Activated T-helper 1 cell treated with anti-CD3 and anti-CD28 coated beads, Interleukin-2, amount 50 U/mL, for 16 hours (primary cell): ENCODE measurements around the gene GDF7.

Source experiments
- DNase-seq, 2 donors: peaks; one replicate each; pipeline ENCODE4 v3.0.0-alpha.2; 2020; ENCODE audit warnings: low read depth in 1 of 2, low spot score in 1 of 2

Gene GDF7

GRCh38 chr2:20643060-20643459 lies 23.9 kb upstream of the GDF7 start:
- DNase-seq: no peak

- no peak for DNase-seq
These were observed 23.1 kb upstream of the GDF7 start for GRCh38 chr2:20643826-20644225.

DNA sequence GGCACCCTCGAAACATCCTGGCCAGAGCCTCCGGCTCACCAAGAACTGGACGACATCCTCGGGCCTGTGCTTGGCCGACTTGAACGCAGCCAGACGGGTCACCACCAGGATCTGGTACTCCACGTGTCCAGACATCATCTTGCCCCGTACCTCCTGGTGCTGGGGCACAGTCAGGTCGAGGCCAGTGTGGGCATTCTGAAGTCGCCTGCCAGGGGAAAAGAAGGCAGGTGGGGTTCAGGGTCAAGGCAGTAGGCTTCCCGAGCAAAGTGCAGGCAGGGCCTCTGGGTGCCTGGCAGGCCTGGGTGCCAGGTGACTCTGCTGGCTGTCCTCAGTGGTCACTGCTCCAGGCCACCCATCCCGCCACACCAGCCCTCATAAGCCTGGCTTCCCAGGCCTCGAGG lies 21.6 kb upstream of the GDF7 start:
- no peak for DNase-seq

DNA sequence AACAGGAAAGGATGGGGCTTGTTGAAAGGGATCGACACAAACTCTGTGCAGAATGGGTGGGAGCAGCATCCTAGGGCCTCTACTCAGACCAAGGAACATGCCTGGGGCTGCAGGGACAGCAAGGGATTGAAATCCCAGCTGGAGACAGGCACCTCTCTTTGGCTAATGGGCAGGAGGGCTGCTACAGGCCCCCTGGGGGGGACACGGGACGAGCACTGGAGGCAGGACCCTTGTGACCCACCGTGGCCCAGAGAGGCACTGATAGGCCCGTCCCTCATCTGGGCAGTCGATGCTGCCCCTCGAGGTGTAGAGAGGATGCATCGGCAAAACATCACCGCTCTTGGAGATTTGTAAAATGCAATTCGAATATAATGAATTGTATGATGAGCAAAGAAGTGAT lies 21.2 kb upstream of the GDF7 start:
- DNase-seq: no peak

DNA sequence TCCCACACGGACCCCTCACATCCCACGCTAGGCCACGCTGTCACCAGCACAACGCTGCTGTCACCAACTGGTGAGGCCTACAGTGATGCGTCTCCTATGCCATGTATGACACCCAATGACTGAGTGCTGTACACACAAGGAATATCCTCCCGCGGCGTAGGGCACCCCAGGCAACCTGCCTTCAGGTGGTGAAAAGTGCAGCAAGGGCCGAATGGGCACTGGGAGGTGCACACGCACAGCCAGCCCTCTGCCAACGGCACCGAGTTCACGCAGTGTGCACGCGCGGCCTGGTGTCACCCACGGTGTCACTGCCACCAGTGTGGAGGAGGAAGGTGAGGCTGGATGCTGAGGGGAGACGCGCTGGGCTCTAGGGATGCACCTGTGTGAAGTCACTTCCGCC lies 20.5 kb upstream of the GDF7 start:
- no peak for DNase-seq

- DNase-seq: no peak
These were observed 19.7 kb upstream of the GDF7 start for GRCh38 chr2:20647211-20647610.

DNA sequence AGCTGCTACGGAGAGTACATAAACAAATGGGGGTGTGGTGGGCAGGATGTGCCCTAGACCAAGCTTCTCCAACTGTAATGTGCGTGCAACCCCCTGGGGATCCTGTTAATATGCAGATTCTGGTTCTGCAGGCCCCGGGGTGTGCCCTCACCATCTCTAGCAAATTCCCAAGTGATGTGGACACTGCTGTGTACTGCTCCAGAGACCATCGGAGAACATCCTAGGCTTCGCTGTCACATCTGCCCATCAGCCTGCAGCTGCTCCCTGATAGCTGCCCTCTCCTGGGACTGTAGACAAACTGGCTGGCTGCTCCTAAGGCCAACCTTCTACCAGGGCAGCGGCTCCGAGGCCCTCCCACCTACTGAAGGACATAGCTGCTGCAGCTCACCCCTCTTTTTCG lies 19.2 kb upstream of the GDF7 start:
- DNase-seq: no peak

- no peak for DNase-seq
These were observed 18.7 kb upstream of the GDF7 start for GRCh38 chr2:20648206-20648605.

GRCh38 chr2:20648831-20649230 lies 18.1 kb upstream of the GDF7 start:
- DNase-seq: no peak

GRCh38 chr2:20649576-20649975 lies 17.4 kb upstream of the GDF7 start:
- no peak for DNase-seq

DNA sequence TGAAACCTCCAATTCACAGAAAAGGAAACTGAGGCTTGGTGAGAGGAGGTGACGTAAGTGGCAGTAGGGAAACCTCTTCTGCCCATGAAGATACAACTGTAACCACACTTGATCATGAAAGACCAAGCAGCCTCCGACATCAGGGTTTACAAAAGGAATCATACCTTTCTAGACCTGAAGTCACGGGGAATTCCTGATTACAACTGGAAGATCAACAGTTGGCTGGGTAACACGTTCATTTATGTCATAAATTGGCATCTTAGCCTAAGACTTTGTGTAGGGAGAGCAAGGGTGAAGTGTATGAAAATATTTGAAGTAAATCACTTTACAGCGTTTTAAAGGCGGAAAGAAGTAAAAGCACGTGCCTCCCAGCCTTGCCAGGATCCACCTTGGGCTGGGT lies 17.0 kb upstream of the GDF7 start:
- no peak for DNase-seq

DNA sequence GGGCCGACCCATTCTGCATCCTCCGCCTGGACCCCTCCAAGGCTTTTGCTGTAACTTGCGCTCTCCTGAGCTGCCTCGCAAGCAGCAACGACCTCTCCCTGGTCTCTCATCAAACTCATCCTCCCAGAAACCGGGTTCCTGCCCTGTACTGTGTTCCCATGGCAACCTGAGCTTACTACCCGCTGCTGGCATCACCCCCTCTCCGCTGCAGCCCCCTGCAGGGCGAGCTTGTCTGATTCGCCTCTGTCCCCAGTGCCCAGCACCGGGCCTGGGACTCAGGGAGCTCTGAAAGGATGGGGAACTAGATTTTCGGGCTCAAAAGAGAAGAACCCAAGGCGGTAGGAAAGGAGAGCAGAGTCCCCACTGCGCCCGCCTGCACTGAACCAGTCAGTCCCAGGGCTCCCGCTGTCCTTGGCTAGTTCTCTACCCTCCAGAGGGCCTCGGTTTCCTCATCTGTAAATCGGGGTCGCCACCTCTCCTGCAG lies 16.5 kb upstream of the GDF7 start:
- no peak for DNase-seq

DNA sequence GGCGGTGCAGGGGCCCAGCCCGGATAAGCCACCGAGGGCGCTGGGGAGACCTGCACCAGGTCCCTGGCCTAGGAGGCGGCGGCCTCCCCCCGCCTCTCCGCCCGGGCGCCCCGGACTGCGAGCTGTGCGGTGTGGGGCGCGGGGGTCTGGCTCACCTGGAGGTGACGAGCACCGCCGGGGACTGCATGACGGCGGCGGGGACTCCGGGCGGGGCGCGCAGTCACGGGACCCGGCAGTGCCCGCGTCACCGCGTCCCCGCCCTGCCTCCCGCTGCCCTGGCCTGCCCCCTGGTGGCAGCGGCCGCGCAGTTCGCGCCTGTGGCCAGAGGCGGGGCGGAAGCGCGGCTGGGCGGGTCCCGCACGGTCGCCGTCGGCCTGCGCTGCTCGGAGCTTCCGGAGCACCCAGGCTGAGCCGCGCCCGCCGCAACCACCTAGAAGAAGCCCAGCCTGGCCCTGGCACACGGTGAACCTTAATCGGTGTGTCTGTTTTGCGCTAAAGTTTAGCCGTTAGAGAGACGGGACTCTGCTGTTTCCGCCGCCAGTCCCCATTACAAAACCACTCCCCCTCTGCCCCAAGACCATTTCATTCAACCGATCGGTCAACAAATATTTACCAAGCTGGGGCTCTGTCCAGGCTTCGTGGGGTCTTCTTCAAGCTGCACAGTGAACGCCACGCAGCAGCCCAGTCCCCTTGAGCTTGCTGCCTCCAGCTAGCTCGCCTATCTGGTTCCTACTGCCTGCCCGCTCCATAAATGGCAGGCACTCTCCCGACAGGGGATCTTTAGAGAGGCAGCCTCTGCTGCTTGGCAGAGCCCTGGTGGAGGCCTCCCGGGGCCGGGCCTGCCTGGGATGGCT lies 15.8 kb upstream of the GDF7 start, which contains the start of gene HS1BP3:
Gene HS1BP3 (minus strand): TSS at position 222 of the 854 bp plus-strand sequence. CDS start 35 bp downstream, at position 187.
- peak; percentile 67 to 84 for DNase-seq

GRCh38 chr2:20651731-20652099 lies 15.2 kb upstream of the GDF7 start:
- DNase-seq: no peak

DNA sequence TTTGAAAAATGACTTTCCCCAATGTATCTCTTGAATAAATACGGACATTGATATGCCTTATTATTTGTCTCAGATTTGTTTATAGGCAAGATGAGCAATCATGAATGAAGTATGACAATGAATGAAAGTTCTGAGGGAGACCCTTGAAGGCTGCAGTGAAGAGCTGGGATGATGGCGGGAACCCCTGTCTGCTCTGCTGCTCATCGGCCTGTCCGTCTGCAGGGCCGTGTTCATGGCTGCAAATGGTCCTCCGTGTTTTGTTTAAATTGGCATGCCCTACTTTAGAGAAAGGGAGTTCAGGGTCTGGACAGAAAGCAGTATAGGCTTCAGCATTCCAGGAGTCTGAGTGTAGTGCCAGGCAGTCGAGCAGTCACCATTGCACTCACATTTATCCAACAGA lies 14.8 kb upstream of the GDF7 start:
- no peak for DNase-seq

GRCh38 chr2:20652673-20653575 lies 14.0 kb upstream of the GDF7 start:
- DNase-seq: no peak

DNA sequence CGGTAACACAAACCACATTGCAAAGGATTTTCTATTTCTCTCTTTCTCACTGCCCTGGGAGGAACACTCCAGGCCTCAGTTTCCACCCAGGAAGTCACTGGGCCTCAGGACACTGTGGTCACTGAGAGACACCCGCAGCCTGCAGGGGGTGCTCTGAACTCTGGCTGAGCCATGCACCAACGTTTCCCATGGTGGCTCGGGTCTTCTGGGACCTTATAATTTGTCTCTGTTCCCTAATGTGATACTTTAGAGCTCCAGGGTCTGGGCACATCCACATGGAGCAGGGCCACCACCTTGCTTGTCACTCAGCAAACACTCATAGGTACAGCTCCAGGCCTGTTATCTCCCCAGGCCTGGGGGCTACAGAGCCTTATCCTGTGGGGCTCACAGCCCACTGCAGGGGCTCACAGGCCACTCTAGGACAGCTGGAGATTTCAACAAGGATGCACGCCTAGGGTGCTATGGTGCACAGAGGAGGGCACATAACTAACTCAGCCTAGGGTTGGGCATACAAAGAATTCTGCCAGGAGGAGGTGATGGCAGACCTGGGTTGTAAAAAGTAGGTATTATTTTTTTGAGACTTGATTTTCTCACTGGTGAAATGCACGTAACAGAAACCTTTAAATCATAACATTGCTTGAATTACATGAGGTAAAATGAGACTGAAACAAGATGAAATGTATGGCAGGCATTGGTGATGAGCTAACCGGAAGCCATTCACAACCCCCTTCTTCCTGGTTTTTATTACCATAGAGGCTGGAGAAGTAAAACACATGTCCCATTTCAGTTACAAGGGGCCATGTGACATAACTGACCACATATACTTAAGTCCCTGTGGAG lies 13.0 kb upstream of the GDF7 start:
- no peak for DNase-seq

DNA sequence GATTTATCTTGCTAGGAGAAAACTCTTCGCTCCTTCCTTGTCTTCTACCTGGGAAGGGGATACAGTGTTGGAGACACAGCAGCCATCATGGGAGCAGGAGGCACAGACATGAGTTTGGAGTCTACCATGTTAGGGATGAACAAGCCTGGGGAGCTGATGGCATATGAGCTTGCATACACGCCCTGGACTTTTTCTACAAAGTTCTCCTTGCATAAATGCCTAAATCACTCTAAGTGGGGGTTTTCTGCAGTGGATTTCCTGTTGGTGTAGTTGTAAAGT lies 12.5 kb upstream of the GDF7 start:
- DNase-seq: no peak

DNA sequence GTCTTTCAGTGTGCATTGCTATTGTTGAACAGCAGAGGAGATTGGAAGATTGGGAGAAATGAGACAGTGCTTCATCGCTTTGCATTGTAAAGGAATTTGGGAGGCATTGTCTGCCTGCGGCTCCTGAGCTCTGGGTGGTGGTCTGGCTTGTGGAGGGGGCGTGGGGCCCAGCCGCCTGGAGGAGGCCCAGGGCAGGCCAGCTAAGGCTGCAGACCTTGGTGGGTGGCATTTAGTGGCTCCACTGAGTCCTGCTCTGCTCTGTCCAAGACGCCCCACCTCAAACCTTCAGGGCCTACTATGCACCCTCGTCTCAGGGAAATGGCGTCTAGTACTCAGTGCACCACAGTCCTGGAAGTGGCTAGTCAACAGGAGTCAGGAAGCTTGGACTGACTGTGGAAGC lies 10.4 kb upstream of the GDF7 start:
- no peak for DNase-seq

GRCh38 chr2:20657522-20658235 lies 9.3 kb upstream of the GDF7 start:
- no peak for DNase-seq
